ENCODE results near the gene SLK. TPM values are rescaled to one million over a fixed set of nuclear protein-coding genes. Genes with fewer than 3 reads are reported as not detected.

Gene SLK
- total RNA-seq, 2 experiments from 2014 or later = 16.0 to 16.1 TPM

DNA sequence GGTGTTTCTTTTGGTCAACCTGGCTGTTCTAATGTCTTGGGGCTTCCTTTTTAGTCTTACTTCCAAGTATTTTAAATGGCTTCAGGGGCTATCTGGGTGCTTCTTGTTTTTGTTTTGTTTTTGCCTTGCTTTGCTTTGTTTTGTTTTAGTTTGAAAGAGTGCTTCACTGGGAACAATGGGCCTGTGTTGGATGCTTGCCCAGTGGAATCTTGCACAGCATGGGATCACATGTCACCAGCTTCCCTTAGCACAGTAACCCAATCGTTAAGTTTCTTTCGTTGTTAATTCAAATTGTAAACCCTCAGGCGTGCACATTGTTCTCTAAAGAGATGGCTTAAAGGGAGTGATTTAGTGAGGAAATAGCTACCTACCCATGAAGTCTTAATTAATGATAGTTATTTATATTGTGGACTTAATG is 109.8 kb downstream of the SLK start:
- CTCF ChIA-PET = interaction anchor here (0.7 kb wide), 1 partner anchor 11 kb away, joined by 3 read pairs; no protein-coding TSS in a partner anchor
- Mint-ChIP-seq H3K4me1 (ENCODE audit: low read depth) (no peaks in the 10 kb centered on the region), H3K36me3 (ENCODE audit: low read depth) (no peaks in the 10 kb centered on the region), H3K4me3 (no peak overlapping the region), H3K9me3 (no peaks in the 10 kb centered on the region), H3K27ac (no peak overlapping the region), H3K27me3 (ENCODE audit: low read depth) (no peaks in the 10 kb centered on the region)
- no peak for DNase-seq
- intact Hi-C loops (cut with micrococcal nuclease) = no loop called here

DNA sequence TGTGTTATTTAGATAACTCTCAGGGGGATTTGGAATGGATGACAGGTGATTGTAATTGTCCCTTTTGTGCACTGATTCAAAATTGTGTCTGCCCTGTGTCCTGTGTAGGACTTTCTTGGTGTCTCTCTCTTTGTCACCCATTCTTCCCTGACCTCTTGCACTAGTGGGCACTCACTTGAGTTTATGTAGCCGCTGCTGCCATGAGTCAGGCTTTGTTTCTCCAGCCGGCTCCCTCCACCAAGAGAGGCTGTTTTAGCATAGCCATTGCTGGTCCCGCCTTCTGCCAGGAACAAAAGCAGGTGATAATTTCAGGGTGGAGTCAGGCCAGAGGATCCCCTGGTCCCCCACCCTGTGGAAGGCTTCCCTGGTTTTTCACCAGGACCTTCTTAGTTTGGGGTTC is 110.3 kb downstream of the SLK start:
- no peak for DNase-seq
- no peaks in the 10 kb centered on the region for H3K27me3 Mint-ChIP-seq (ENCODE audit: low read depth)
- H3K9me3 Mint-ChIP-seq = no peaks in the 10 kb centered on the region
- no peak overlapping the region for H3K27ac Mint-ChIP-seq
- intact Hi-C loops (cut with micrococcal nuclease) = no loop called here
- no peak overlapping the region for H3K4me3 Mint-ChIP-seq
- CTCF ChIA-PET = interaction anchor here (0.6 kb wide), 1 partner anchor 30 kb away, joined by 4 read pairs; no protein-coding TSS in a partner anchor
- no peaks in the 10 kb centered on the region for H3K4me1 Mint-ChIP-seq (ENCODE audit: low read depth)
- no peaks in the 10 kb centered on the region for H3K36me3 Mint-ChIP-seq (ENCODE audit: low read depth)

DNA sequence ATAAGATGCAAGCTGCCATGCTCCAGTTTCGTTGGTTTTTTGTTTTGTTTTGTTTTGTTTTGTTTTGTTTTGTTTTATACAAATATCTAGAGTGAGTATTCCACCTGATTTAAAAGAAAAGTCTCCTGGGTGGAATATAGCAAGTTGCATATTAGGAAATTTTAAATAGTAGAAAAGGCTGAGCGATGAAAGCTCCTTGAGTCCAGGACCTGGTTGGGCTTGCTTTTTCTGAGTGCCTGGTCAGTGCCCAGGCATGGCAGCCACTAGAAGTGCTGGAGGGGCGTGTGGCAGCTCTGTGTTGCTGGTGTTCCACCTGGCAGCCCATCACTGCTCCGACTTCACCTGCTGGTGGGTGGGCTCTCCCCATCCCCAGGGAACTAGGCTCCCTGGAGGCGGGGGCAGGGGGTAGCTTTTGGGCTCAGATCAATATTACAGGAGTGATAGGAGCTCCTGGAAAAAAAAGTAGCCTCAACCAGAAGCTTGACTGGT is 110.8 kb downstream of the SLK start:
- Mint-ChIP-seq H3K4me1 (ENCODE audit: low read depth) (no peaks in the 10 kb centered on the region), H3K27me3 (ENCODE audit: low read depth) (no peaks in the 10 kb centered on the region), H3K9me3 (no peaks in the 10 kb centered on the region), H3K36me3 (ENCODE audit: low read depth) (no peaks in the 10 kb centered on the region), H3K4me3 (no peak overlapping the region), H3K27ac (no peak overlapping the region)
- intact Hi-C loops (cut with micrococcal nuclease) = no loop called here
- CTCF ChIA-PET = interaction anchor here (0.6 to 1.4 kb wide), 3 partner anchors 12 to 189 kb away, joined by 3 to 4 read pairs (median 3); no protein-coding TSS in a partner anchor
- no peak for DNase-seq

Small RNA genes lying within 50 kb of the gene (microRNA-seq; reads per million reads assigned to microRNA genes)
- gene MIR936 (ENCODE audit: borderline microRNAs expressed, borderline replicate concordance) = not detected

Other genes starting within 250 kb of the SLK start
- 1 to 10 TPM; 7.8 to 8.5 TPM for gene SH3PXD2A, start 111.6 kb upstream of the SLK start, total RNA-seq
- 10 to 100 TPM; 53.3 to 54.8 TPM for gene STN1, start 49.0 kb upstream of the SLK start, total RNA-seq
- not detected for gene COL17A1, start 118.7 kb downstream of the SLK start, total RNA-seq
- 10 to 100 TPM; 17.0 to 18.5 TPM for gene SFR1, start 155.0 kb downstream of the SLK start, total RNA-seq